ENCODE data around the gene FAF1.

FAF1 gene

DNA sequence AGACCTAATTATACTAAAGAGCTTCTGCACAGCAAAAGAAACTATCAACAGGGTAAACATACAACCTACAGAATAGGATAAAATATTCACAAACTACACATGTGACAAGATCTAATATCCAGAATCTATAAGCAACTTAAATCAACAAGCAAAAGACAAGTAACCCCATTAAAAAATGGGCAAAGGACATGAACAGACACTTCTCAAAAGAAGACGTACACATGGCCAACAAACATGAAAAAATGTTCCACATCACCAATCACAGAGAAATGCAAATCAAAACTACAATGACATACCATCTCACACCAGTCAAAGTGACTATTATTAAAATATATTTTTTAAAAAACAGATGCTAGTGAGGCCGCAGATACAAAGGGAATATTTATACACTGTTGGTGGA lies 99.8 kb downstream of the FAF1 start:
- TF ChIP-seq, protein P1, sequence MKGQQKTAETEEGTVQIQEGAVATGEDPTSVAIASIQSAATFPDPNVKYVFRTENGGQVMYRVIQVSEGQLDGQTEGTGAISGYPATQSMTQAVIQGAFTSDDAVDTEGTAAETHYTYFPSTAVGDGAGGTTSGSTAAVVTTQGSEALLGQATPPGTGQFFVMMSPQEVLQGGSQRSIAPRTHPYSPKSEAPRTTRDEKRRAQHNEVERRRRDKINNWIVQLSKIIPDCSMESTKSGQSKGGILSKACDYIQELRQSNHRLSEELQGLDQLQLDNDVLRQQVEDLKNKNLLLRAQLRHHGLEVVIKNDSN (IDR thresholded peaks at IDR 0.05), result no peak
- TF ChIP-seq RAD21 (IDR thresholded peaks at IDR 0.05; ENCODE audit: low read depth), result no peak
- no peak for TF ChIP-seq CEBPB (IDR thresholded peaks at IDR 0.05)
- TF ChIP-seq, protein P2, sequence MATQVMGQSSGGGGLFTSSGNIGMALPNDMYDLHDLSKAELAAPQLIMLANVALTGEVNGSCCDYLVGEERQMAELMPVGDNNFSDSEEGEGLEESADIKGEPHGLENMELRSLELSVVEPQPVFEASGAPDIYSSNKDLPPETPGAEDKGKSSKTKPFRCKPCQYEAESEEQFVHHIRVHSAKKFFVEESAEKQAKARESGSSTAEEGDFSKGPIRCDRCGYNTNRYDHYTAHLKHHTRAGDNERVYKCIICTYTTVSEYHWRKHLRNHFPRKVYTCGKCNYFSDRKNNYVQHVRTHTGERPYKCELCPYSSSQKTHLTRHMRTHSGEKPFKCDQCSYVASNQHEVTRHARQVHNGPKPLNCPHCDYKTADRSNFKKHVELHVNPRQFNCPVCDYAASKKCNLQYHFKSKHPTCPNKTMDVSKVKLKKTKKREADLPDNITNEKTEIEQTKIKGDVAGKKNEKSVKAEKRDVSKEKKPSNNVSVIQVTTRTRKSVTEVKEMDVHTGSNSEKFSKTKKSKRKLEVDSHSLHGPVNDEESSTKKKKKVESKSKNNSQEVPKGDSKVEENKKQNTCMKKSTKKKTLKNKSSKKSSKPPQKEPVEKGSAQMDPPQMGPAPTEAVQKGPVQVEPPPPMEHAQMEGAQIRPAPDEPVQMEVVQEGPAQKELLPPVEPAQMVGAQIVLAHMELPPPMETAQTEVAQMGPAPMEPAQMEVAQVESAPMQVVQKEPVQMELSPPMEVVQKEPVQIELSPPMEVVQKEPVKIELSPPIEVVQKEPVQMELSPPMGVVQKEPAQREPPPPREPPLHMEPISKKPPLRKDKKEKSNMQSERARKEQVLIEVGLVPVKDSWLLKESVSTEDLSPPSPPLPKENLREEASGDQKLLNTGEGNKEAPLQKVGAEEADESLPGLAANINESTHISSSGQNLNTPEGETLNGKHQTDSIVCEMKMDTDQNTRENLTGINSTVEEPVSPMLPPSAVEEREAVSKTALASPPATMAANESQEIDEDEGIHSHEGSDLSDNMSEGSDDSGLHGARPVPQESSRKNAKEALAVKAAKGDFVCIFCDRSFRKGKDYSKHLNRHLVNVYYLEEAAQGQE (IDR thresholded peaks at IDR 0.05; ENCODE audit: low read depth), result no peak
- TF ChIP-seq YY1 (IDR thresholded peaks at IDR 0.05; ENCODE audit: low read depth), result no peak
- no peak for TF ChIP-seq EGR1 (IDR thresholded peaks at IDR 0.05)
- TF ChIP-seq NFIC (IDR thresholded peaks at IDR 0.05), result no peak
- TF ChIP-seq ZBTB7A (IDR thresholded peaks at IDR 0.05; ENCODE audit: low read depth), result no peak
- TF ChIP-seq EP300 (IDR thresholded peaks at IDR 0.05; ENCODE audit: borderline replicate concordance), result no peak
- TF ChIP-seq, protein P3, sequence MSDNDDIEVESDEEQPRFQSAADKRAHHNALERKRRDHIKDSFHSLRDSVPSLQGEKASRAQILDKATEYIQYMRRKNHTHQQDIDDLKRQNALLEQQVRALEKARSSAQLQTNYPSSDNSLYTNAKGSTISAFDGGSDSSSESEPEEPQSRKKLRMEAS (IDR thresholded peaks at IDR 0.05), result no peak
- TF ChIP-seq TCF12 (IDR thresholded peaks at IDR 0.05; ENCODE audit: low read depth), result no peak
- TF ChIP-seq TAF1 (IDR thresholded peaks at IDR 0.05; ENCODE audit: low read depth), result no peak
- no peak for TF ChIP-seq FOXM1 (IDR thresholded peaks at IDR 0.05; ENCODE audit: borderline replicate concordance, low read depth)
- TF ChIP-seq TEAD4 (IDR thresholded peaks at IDR 0.05), result no peak
- no peak for TF ChIP-seq CREB1 (IDR thresholded peaks at IDR 0.05; ENCODE audit: low read depth)

DNA sequence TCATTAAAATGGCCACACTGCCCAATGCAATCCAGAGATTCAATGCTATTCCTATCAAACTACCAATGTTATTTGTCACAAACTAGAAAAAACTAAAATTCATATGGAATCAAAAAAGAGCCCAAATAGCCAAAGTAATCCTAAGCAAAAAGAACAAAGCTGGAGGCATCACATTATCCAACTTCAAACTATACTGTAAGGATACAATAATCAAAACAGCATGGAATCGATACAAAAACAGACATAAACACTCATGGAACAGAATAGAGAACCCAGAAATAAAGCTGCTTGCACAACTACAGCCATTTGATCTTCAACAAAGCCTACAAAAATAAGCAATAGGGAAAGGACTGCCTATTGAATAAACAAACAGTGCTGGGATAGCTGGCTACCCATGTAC lies 100.4 kb downstream of the FAF1 start:
- TF ChIP-seq FOXM1 (IDR thresholded peaks at IDR 0.05; ENCODE audit: borderline replicate concordance, low read depth) (no peak), EP300 (IDR thresholded peaks at IDR 0.05; ENCODE audit: borderline replicate concordance) (no peak), TEAD4 (IDR thresholded peaks at IDR 0.05) (no peak), CREB1 (IDR thresholded peaks at IDR 0.05; ENCODE audit: low read depth) (no peak), YY1 (IDR thresholded peaks at IDR 0.05; ENCODE audit: low read depth) (no peak), TCF12 (IDR thresholded peaks at IDR 0.05; ENCODE audit: low read depth) (no peak), TAF1 (IDR thresholded peaks at IDR 0.05; ENCODE audit: low read depth) (no peak)
- TF ChIP-seq, protein P1 (IDR thresholded peaks at IDR 0.05), result no peak
- TF ChIP-seq, protein P3 (IDR thresholded peaks at IDR 0.05), result no peak

DNA sequence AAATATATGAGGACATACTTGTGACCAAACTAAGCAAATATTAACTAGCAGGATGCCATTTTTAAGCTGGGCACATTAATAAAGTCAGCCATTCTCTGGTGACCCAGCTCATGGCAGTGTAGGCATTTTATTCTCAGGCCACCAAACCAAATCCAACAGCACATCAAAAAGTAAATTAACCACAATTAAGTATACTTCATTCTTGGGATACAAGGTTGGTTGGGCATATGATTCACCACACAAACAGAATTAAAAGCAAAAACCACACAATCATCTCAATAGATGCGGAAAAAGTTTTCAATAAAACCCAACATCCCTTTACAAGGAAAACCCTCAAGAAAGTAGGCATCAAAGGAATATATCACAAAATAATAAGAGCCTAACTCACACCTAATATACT lies 101.3 kb downstream of the FAF1 start:
- TF ChIP-seq EP300 (IDR thresholded peaks at IDR 0.05; ENCODE audit: borderline replicate concordance) (no peak), TEAD4 (IDR thresholded peaks at IDR 0.05) (no peak), NFIC (IDR thresholded peaks at IDR 0.05) (no peak), FOXM1 (IDR thresholded peaks at IDR 0.05; ENCODE audit: borderline replicate concordance, low read depth) (no peak), CREB1 (IDR thresholded peaks at IDR 0.05; ENCODE audit: low read depth) (no peak)
- TF ChIP-seq, protein P2 (IDR thresholded peaks at IDR 0.05; ENCODE audit: low read depth), result no peak

DNA sequence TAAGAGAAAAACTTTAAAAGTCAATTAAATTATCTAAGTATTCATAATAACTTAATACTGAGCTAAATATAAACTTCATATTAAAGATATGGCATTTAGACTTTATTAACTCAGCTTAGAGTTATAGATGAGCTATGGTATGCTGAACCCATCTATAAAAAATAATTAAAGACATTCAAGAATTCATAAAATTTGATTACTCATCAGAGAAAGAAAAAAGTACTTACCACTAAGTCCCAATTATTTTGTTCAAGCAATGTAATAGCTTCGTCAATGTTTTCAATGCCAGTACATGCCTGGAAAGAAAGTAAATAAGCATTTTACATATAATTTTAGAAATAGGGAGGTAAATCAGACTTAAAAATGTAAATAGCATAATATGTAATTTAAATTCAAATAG lies 102.4 kb downstream of the FAF1 start:
- TF ChIP-seq CREB1 (IDR thresholded peaks at IDR 0.05; ENCODE audit: low read depth), result no peak
- no peak for TF ChIP-seq CEBPB (IDR thresholded peaks at IDR 0.05)
- no peak for TF ChIP-seq TAF1 (IDR thresholded peaks at IDR 0.05; ENCODE audit: low read depth)
- no peak for TF ChIP-seq FOXM1 (IDR thresholded peaks at IDR 0.05; ENCODE audit: borderline replicate concordance, low read depth)
- TF ChIP-seq NFIC (IDR thresholded peaks at IDR 0.05), result no peak
- TF ChIP-seq, protein P2 (IDR thresholded peaks at IDR 0.05; ENCODE audit: low read depth), result no peak
- no peak for TF ChIP-seq EGR1 (IDR thresholded peaks at IDR 0.05)
- TF ChIP-seq RAD21 (IDR thresholded peaks at IDR 0.05; ENCODE audit: low read depth), result no peak
- no peak for TF ChIP-seq TEAD4 (IDR thresholded peaks at IDR 0.05)
- TF ChIP-seq, protein P3 (IDR thresholded peaks at IDR 0.05), result no peak
- TF ChIP-seq ZBTB7A (IDR thresholded peaks at IDR 0.05; ENCODE audit: low read depth), result no peak
